ENCODE results near the gene MTRF1. TPM values are rescaled to one million over a fixed set of nuclear protein-coding genes. Genes with fewer than 3 reads are reported as not detected.
"Not testable (repeated sequence)": the region's sequence is repeated elsewhere in the genome, so short reads cannot be mapped to it uniquely, and the experiment has no call there.

The MTRF1 gene
- total RNA-seq, 4 donors from 2014 or later: 9.3 to 22.2 (median 12.0) TPM

DNA sequence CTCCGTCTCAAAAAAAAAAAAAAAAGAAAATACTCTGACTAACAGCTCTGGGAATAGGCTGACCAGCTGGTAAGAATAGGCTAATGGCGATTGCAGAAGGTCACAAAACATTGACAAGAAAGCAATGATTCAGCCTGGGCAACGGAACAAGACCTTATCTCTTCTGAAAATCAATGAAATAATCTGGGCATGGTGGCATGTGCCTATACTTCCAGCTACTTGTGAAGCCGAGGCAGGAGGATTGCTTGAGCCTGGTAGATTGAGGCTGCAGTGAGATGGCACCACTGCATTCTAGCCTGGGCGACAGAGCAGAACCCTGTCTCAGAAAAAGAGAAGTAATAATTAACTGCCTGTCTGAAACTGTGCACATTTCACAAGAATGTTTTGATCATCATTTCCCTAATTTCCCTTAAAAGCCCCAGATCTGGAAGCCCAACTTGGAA, 18.8 kb upstream of the MTRF1 start:
- no peaks in the 10 kb centered on the region for H3K9me3 ChIP-seq
- TF ChIP-seq, protein P1, sequence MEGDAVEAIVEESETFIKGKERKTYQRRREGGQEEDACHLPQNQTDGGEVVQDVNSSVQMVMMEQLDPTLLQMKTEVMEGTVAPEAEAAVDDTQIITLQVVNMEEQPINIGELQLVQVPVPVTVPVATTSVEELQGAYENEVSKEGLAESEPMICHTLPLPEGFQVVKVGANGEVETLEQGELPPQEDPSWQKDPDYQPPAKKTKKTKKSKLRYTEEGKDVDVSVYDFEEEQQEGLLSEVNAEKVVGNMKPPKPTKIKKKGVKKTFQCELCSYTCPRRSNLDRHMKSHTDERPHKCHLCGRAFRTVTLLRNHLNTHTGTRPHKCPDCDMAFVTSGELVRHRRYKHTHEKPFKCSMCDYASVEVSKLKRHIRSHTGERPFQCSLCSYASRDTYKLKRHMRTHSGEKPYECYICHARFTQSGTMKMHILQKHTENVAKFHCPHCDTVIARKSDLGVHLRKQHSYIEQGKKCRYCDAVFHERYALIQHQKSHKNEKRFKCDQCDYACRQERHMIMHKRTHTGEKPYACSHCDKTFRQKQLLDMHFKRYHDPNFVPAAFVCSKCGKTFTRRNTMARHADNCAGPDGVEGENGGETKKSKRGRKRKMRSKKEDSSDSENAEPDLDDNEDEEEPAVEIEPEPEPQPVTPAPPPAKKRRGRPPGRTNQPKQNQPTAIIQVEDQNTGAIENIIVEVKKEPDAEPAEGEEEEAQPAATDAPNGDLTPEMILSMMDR (IDR thresholded peaks at IDR 0.05): no peak
- no peak for TF ChIP-seq POLR2A (IDR thresholded peaks at IDR 0.05)
- no peak overlapping the region for H3K4me3 ChIP-seq (replicated peaks in 1 of 3)
- H3K27me3 ChIP-seq: no peaks in the 10 kb centered on the region
- intact Hi-C loops (cut with DNase I): no loop called here
- WGBS, 2 donors: 80 to 93% methylated on average over 5 of the region's 5 CpGs
- H3K36me3 ChIP-seq: no peaks in the 10 kb centered on the region
- DNase-seq: no peak
- H3K27ac ChIP-seq: no peak overlapping the region
- no peaks in the 10 kb centered on the region for H3K4me1 ChIP-seq

DNA sequence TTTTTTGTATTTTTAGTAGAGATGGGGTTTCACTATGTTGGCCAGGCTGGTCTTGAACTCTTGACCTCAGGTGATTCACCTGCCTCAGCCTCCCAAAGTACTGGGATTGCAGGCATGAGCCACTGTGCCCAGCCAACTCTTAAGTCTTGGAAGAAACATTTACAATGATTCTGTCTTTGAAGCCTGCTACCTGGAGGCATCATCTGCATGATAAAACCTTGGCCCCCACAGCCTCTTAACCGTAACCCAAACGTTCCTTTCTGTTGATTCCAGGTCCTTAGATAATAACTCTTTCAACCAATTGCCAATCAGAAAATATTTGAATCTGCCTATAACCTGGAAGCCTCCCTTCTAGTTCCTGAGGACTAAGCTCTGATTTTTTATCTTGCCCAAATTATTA, 15.8 kb upstream of the MTRF1 start:
- H3K27me3 ChIP-seq; DNase-seq; H3K36me3 ChIP-seq; H3K4me3 ChIP-seq (replicated peaks in 1 of 3); H3K27ac ChIP-seq; H3K4me1 ChIP-seq; H3K9me3 ChIP-seq; intact Hi-C loops (cut with DNase I): not testable (repeated sequence)
- WGBS, 2 donors: 55 to 71% methylated on average over 2 of the region's 2 CpGs

DNA sequence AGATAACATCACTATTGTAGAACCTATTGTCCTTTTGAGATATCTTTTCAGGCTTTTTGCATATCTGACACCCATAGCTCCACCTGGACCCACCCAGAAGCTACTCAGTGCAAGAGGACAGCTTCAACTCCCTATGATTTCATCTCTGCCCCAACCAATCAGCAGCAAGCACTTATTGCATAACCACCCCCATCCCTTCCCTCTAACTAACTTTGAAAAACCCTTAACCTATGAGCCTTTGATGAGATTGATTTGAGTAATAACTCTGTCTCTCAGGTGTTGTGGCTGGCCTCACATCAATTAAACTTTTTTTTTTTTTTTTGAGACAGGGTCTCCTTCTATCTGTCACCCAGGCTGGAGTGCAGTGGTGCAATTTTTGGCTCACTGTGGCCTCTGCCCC, 13.4 kb upstream of the MTRF1 start:
- Histone ChIP-seq H3K4me3 (replicated peaks in 1 of 3) (no peak overlapping the region), H3K4me1 (no peaks in the 10 kb centered on the region), H3K27ac (no peak overlapping the region), H3K9me3 (no peaks in the 10 kb centered on the region), H3K27me3 (no peaks in the 10 kb centered on the region), H3K36me3 (no peaks in the 10 kb centered on the region)
- TF ChIP-seq POLR2A (IDR thresholded peaks at IDR 0.05): no peak
- TF ChIP-seq, protein P1 (IDR thresholded peaks at IDR 0.05): no peak
- no peak for DNase-seq
- intact Hi-C loops (cut with DNase I): no loop called here

DNA sequence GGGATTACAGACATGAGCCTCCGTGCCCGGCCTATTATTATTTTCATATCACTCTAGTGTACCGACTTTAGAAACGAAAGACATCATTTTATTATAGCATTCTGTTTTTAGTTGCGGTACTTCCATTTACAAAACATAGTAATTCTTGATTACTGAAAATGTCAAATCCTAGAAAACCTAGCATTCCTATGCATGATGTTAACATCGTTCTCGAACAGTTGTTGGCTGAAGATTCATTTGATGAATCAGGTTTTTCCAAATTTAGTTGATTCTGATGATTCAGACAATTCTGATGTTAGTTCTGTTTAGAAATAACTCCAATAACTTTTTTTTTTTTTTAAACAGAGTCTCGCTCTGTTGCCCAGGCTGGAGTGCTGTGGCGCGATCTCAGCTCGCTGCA, 11.5 kb upstream of the MTRF1 start:
- Histone ChIP-seq H3K4me1 (no peaks in the 10 kb centered on the region), H3K4me3 (replicated peaks in 1 of 3) (no peak overlapping the region), H3K27me3 (no peaks in the 10 kb centered on the region), H3K27ac (no peak overlapping the region), H3K36me3 (no peaks in the 10 kb centered on the region), H3K9me3 (no peaks in the 10 kb centered on the region)
- WGBS, 2 donors: 95 to 96% methylated on average over 11 of the region's 11 CpGs
- intact Hi-C loops (cut with DNase I): no loop called here
- no peak for TF ChIP-seq POLR2A (IDR thresholded peaks at IDR 0.05)
- TF ChIP-seq, protein P1 (IDR thresholded peaks at IDR 0.05): no peak
- no peak for DNase-seq

DNA sequence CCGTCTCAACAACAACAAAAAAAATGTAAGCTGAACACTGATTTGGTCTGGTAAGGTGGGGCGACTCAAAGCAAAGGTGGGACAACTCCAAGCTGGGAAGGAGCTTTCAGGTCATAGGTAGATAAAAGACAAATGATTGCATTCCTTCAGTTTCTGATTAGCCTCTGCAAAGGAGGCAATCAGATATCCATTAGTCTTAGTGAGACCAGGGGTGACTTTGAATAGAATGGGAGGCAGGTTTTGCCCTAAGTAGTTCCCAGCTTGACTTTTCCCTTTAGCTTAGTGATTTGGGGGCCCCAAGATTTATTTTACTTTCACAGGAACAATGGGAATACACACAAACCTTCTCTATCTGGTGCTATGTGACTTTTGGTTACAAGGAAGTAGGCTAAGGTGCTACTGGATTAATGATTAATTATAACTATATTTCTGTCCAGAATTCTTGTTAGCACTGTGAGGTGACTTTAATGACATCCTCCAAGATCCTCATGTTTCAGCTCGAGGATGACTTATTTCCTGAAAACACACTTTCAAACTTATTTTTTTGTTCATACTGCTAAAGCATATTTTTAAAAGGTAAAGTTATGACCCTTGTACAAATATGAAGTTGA, 10.6 kb upstream of the MTRF1 start:
- H3K27ac ChIP-seq: no peak overlapping the region
- 91 to 92% methylated on average over 3 of the region's 3 CpGs for WGBS, 2 donors
- TF ChIP-seq, protein P1 (IDR thresholded peaks at IDR 0.05): no peak
- no peak for TF ChIP-seq POLR2A (IDR thresholded peaks at IDR 0.05)

More for the DNA sequence above, 10.6 kb upstream of the MTRF1 start:
- DNase-seq: no peak
- H3K4me3 ChIP-seq (replicated peaks in 1 of 3): no peak overlapping the region
- intact Hi-C loops (cut with DNase I): no loop called here
- no peaks in the 10 kb centered on the region for H3K36me3 ChIP-seq
- H3K9me3 ChIP-seq: no peaks in the 10 kb centered on the region
- H3K27me3 ChIP-seq: no peaks in the 10 kb centered on the region
- no peaks in the 10 kb centered on the region for H3K4me1 ChIP-seq

Measured in thyroid gland (tissue), 4 donors.